Heart left ventricle (tissue), 13 donors: ENCODE results near the gene C22orf39.

Experiments
- CTCF ChIP-seq, 12 donors: fragments of 200-600 bp; sonication (generic) in 4 of 12; IDR thresholded peaks; one replicate each; pipeline versions ENCODE4 v1.5.0 to v1.8.0; 2018 to 2022; ENCODE audit warnings: antibody characterized with exemption in 12 of 12, mild to moderate bottlenecking in 5 of 12
- POLR2A ChIP-seq, 2 donors: fragments of 450-650 bp; IDR thresholded peaks; one replicate each; pipeline ENCODE4 v1.6.1; 2017; ENCODE audit warnings: antibody characterized with exemption in 2 of 2, mild to moderate bottlenecking in 2 of 2, moderate library complexity in 2 of 2
- donor health status: ischemic (EF 13 %, LVEDD 7.1; RV severe dilation, severe dysfunction).
- donor health status: DM: no; HTN: yes; CAD: no.
- donor health status: DM: no; HTN: no; CAD: no.
- donor health status: ischemic (EF 25% LVEDD 6.9; RV normal size, moderate dysfunction).
- donor health status: ischemic (EF 25% LVEDD 5.7; RV mildly dilated, moderate dysfunction).
- donor health status: ischemic (EF 35%, LVEDD 5.7; RV mildly dilated, moderate dysfunction).
- donor health status: nonischemic (EF 11% LVEDD 7.7; RV severe dilation, severe dysfunction).
- donor health status: DM: yes; HTN: yes; CAD: no.
- donor health status: PGD.
- donor health status: ischemic (EF 29% LVEDD 5.4; RV normal size, mild dysfunction).
- donor health status: nonischemic (EF 23%, LVEDD 6.1; RV moderate dilation, normal function).

- TF ChIP-seq CTCF (IDR thresholded peaks at IDR 0.05) (no peak), POLR2A (IDR thresholded peaks at IDR 0.05) (no peak)
Measured at GRCh38 chr22:19443544-19444211, 3.8 kb downstream of the C22orf39 start.
